ENCODE results near the gene DNMT1.

DNMT1 gene

GRCh38 chr19:10107254-10107653, 87.5 kb downstream of the DNMT1 start:
- peak overlapping the region; percentile 97 for H3K4me3 ChIP-seq (ENCODE audit: low read length)
- no peak for DNase-seq (ENCODE audit: low read depth, low spot score)

GRCh38 chr19:10106100-10106936, 88.4 kb downstream of the DNMT1 start, which contains the start of gene PPAN:
Gene PPAN, plus strand, starts transcription at chr19:10106362. Its CDS starts 33 bp downstream, at chr19:10106395.
- DNase-seq (ENCODE audit: low read depth, low spot score): peak; percentile 97
- H3K4me3 ChIP-seq (ENCODE audit: low read length): peak within 1 kb of the TSS; percentile 97

GRCh38 chr19:10105509-10106099, 89.1 kb downstream of the DNMT1 start:
- peak overlapping the region; percentile 32 for H3K4me3 ChIP-seq (ENCODE audit: low read length)
- no peak for DNase-seq (ENCODE audit: low read depth, low spot score)

- peak overlapping the region; percentile 37 for H3K4me3 ChIP-seq (ENCODE audit: low read length)
- peak; percentile 99 for DNase-seq (ENCODE audit: low read depth, low spot score)
Measured at GRCh38 chr19:10104665-10105508, 89.9 kb downstream of the DNMT1 start.

GRCh38 chr19:10104130-10104513, 90.6 kb downstream of the DNMT1 start:
- no peak for DNase-seq (ENCODE audit: low read depth, low spot score)
- no peak overlapping the region for H3K4me3 ChIP-seq (ENCODE audit: low read length)

- DNase-seq (ENCODE audit: low read depth, low spot score): no peak
- H3K4me3 ChIP-seq (ENCODE audit: low read length): no peak overlapping the region
Measured at GRCh38 chr19:10102787-10103236, 91.9 kb downstream of the DNMT1 start.

GRCh38 chr19:10100163-10100785, 94.5 kb downstream of the DNMT1 start:
- no peak overlapping the region for H3K4me3 ChIP-seq (ENCODE audit: low read length)
- DNase-seq (ENCODE audit: low read depth, low spot score): no peak

- DNase-seq (ENCODE audit: low read depth, low spot score): no peak
- H3K4me3 ChIP-seq (ENCODE audit: low read length): peak overlapping the region; percentile 53
Measured at GRCh38 chr19:10096615-10096963, 98.2 kb downstream of the DNMT1 start.

- DNase-seq (ENCODE audit: low read depth, low spot score): peak; percentile 80
- peak overlapping the region; percentile 53 for H3K4me3 ChIP-seq (ENCODE audit: low read length)
Measured at GRCh38 chr19:10095948-10096614, 98.7 kb downstream of the DNMT1 start.

- DNase-seq (ENCODE audit: low read depth, low spot score): no peak
- H3K4me3 ChIP-seq (ENCODE audit: low read length): no peak overlapping the region
Measured at GRCh38 chr19:10095622-10095947, 99.2 kb downstream of the DNMT1 start.

- H3K4me3 ChIP-seq (ENCODE audit: low read length): no peak overlapping the region
- no peak for DNase-seq (ENCODE audit: low read depth, low spot score)
Measured at GRCh38 chr19:10093295-10094186, 101.2 kb downstream of the DNMT1 start.

GRCh38 chr19:10092648-10093294, 102.0 kb downstream of the DNMT1 start:
- H3K4me3 ChIP-seq (ENCODE audit: low read length): no peak overlapping the region
- no peak for DNase-seq (ENCODE audit: low read depth, low spot score)

- no peak for DNase-seq (ENCODE audit: low read depth, low spot score)
- H3K4me3 ChIP-seq (ENCODE audit: low read length): no peak overlapping the region
Measured at GRCh38 chr19:10091895-10092641, 102.7 kb downstream of the DNMT1 start.

GRCh38 chr19:10091370-10091687, 103.4 kb downstream of the DNMT1 start:
- no peak overlapping the region for H3K4me3 ChIP-seq (ENCODE audit: low read length)
- no peak for DNase-seq (ENCODE audit: low read depth, low spot score)

GRCh38 chr19:10089801-10090375, 104.9 kb downstream of the DNMT1 start:
- H3K4me3 ChIP-seq (ENCODE audit: low read length): no peak overlapping the region
- DNase-seq (ENCODE audit: low read depth, low spot score): no peak

GRCh38 chr19:10088949-10089554, 105.7 kb downstream of the DNMT1 start:
- DNase-seq (ENCODE audit: low read depth, low spot score): no peak
- H3K4me3 ChIP-seq (ENCODE audit: low read length): no peak overlapping the region
